Esophagus squamous epithelium (tissue), 4 donors: ENCODE data around the gene C12orf42.

ENCODE experiments used
- CTCF ChIP-seq, 6 experiments: fragments of 450-650 bp in 4 of 6; fragments of 200-600 bp in 2 of 6; sonication (generic) in 2 of 6; IDR thresholded peaks; one replicate each; pipeline ENCODE4 v1.5.1; 2016 to 2019; ENCODE audit warnings: antibody characterized with exemption in 6 of 6, mild to moderate bottlenecking in 4 of 6, moderate library complexity in 4 of 6
- POLR2A ChIP-seq, 4 donors: fragments of 450-650 bp; IDR thresholded peaks; one replicate each; pipeline ENCODE4 v1.6.1; 2017; ENCODE audit warnings: antibody characterized with exemption in 4 of 4, mild to moderate bottlenecking in 4 of 4, moderate library complexity in 3 of 4

GRCh38 chr12:103379670-103380069 is 116.1 kb downstream of the C12orf42 start:
- TF ChIP-seq CTCF (IDR thresholded peaks at IDR 0.05) (no peak), POLR2A (IDR thresholded peaks at IDR 0.05) (no peak)
